ENCODE results near the gene PSKH1.
A peak's percentile ranks its signal among the peaks of the same experiment; 100 is the strongest.

Gene PSKH1

DNA sequence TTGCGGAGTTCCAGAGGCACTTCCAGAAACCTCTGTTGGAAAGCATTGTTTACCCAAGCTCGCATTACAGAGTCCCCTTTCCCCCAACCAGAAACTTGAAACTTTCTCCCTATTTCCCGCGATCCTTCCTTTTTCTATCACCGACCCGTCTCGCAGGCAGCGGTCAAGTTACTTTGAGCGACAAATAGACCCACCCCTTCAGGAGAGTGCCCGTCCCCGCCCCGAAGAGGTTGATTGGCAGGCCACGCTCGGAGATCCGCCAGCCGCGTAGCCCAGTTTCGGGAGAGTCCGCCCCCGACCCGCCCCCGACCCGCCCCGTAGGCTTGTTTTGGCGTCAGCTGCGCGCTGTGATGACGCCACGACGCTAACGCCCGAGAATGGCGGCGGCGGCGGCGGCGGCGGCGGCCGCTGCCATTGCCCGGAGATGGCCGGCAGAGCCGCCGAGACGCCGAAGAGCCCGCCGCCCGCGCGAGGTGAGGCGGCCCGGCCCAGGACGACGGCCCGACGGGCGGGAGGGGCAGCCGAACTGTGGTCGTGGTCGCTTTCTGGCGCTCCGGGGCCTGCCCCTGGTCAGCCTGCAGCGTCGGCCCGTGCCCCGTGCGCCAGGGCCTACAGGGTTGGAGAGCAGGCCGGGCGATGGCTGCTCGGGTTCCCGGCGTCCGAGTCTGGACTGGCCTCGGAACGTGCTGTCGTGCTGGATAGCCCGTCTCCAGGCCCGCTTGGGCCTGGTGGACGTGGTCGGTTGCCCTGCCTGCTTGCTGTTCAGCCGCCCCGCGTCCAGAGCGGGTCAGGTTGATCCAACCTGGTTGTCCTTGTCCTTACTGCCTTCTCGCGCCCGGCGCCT is at the start of gene PSKH1:
TSS of gene PSKH1 (plus strand) at position 356 of the 844 bp plus-strand sequence. CDS start 15,496 bp downstream, outside the sequence.
- Histone ChIP-seq H3K9me3 (ENCODE audit: insufficient read depth, low read depth, low read length) (no peaks in the 10 kb centered on the region), H3K79me2 (ENCODE audit: insufficient read depth, low read length) (peaks cover 39% of the 10 kb centered on the region), H2AFZ (ENCODE audit: low read length) (peak within 1 kb of the TSS; percentile 76), H3K36me3 (ENCODE audit: insufficient read depth, low read length) (no peaks in the 10 kb centered on the region), H4K20me1 (ENCODE audit: insufficient read depth, low read length, poor library complexity, severe bottlenecking) (no peaks in the 10 kb centered on the region), H3F3A (ENCODE audit: low read depth) (no peaks in the 10 kb centered on the region), H3K9ac (ENCODE audit: low read depth, low read length, poor library complexity, severe bottlenecking) (peak within 1 kb of the TSS; percentile 94), H3K9me2 (replicated peaks; ENCODE audit: low read depth, low read length) (no peaks in the 10 kb centered on the region), H3K4me2 (ENCODE audit: low read depth, low read length, poor library complexity, severe bottlenecking) (peak within 1 kb of the TSS; percentile 97), H3K4me3 (ENCODE audit: low read length, poor library complexity, severe bottlenecking) (peak within 1 kb of the TSS; percentile 85), H3K4me1 (ENCODE audit: insufficient read depth, low read length, poor library complexity, severe bottlenecking) (peaks cover 23% of the 10 kb centered on the region), H3K27me3 (ENCODE audit: insufficient read depth, low read length, poor library complexity, severe bottlenecking) (no peaks in the 10 kb centered on the region)
- no peak for TF ChIP-seq EZH2phosphoT487 (IDR thresholded peaks at IDR 0.05; ENCODE audit: borderline replicate concordance)
- TF ChIP-seq, protein P1, sequence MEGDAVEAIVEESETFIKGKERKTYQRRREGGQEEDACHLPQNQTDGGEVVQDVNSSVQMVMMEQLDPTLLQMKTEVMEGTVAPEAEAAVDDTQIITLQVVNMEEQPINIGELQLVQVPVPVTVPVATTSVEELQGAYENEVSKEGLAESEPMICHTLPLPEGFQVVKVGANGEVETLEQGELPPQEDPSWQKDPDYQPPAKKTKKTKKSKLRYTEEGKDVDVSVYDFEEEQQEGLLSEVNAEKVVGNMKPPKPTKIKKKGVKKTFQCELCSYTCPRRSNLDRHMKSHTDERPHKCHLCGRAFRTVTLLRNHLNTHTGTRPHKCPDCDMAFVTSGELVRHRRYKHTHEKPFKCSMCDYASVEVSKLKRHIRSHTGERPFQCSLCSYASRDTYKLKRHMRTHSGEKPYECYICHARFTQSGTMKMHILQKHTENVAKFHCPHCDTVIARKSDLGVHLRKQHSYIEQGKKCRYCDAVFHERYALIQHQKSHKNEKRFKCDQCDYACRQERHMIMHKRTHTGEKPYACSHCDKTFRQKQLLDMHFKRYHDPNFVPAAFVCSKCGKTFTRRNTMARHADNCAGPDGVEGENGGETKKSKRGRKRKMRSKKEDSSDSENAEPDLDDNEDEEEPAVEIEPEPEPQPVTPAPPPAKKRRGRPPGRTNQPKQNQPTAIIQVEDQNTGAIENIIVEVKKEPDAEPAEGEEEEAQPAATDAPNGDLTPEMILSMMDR (conservative IDR thresholded peaks at IDR 0.05; ENCODE audit: low read length), result no peak

DNA sequence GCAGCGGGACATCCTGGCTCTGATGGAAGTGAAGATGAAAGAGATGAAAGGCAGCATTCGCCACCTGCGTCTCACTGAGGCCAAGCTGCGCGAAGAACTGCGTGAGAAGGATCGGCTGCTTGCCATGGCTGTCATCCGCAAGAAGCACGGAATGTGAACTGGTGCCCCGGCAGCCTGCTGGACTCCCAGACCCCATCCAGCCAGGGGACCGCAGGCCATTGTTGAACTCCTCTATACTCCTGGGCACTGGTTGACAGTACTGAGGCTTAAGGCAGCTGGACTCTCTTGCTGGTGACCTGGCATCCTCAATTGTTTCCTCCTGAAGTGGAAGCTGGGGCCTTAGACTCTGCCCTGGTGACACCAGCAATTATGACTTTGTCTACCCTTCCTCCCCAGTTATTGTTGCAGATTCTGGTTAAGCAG is 49.7 kb upstream of the PSKH1 start:
- Histone ChIP-seq H3K9me2 (replicated peaks; ENCODE audit: low read depth, low read length) (no peaks in the 10 kb centered on the region), H4K20me1 (ENCODE audit: insufficient read depth, low read length, poor library complexity, severe bottlenecking) (peaks cover 27% of the 10 kb centered on the region), H3K9ac (ENCODE audit: low read depth, low read length, poor library complexity, severe bottlenecking) (peak overlapping the region; percentile 79), H3F3A (ENCODE audit: low read depth) (no peaks in the 10 kb centered on the region), H3K79me2 (ENCODE audit: insufficient read depth, low read length) (peaks cover 51% of the 10 kb centered on the region), H3K4me1 (ENCODE audit: insufficient read depth, low read length, poor library complexity, severe bottlenecking) (peaks cover 41% of the 10 kb centered on the region), H3K9me3 (ENCODE audit: insufficient read depth, low read depth, low read length) (no peaks in the 10 kb centered on the region), H3K27me3 (ENCODE audit: insufficient read depth, low read length, poor library complexity, severe bottlenecking) (peaks cover 4% of the 10 kb centered on the region), H3K4me3 (ENCODE audit: low read length, poor library complexity, severe bottlenecking) (peak overlapping the region; percentile 80), H3K4me2 (ENCODE audit: low read depth, low read length, poor library complexity, severe bottlenecking) (peak overlapping the region; percentile 88), H2AFZ (ENCODE audit: low read length) (no peak overlapping the region), H3K36me3 (ENCODE audit: insufficient read depth, low read length) (no peaks in the 10 kb centered on the region)
- TF ChIP-seq, protein P1 (conservative IDR thresholded peaks at IDR 0.05; ENCODE audit: low read length), result no peak
- no peak for TF ChIP-seq EZH2phosphoT487 (IDR thresholded peaks at IDR 0.05; ENCODE audit: borderline replicate concordance)

DNA sequence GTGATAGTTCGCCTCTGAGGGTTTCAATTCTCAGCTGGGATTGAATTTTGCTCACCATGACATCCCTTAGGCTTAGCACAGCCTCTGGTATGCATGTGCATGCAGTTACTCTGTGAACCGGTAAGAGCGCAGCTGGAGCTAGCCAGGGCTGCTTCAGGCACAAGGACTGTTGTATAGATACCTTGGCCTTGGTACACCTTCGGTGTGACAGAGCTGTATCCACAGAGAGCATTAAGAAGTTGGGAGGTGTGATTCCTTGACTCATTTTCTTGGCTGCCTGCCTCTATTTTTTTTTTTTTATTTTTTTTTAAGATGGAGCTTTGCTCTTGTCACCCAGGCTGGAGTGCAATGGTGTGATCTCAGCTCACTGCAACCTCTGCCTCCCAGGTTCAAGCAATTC is 48.6 kb upstream of the PSKH1 start:
- Histone ChIP-seq H3K4me3 (ENCODE audit: low read length, poor library complexity, severe bottlenecking) (peak overlapping the region; percentile 80), H3K36me3 (ENCODE audit: insufficient read depth, low read length) (no peaks in the 10 kb centered on the region), H2AFZ (ENCODE audit: low read length) (no peak overlapping the region), H3K9me3 (ENCODE audit: insufficient read depth, low read depth, low read length) (no peaks in the 10 kb centered on the region), H3K27me3 (ENCODE audit: insufficient read depth, low read length, poor library complexity, severe bottlenecking) (peaks cover 4% of the 10 kb centered on the region), H3K4me2 (ENCODE audit: low read depth, low read length, poor library complexity, severe bottlenecking) (peak overlapping the region; percentile 88), H3K79me2 (ENCODE audit: insufficient read depth, low read length) (peaks cover 62% of the 10 kb centered on the region), H4K20me1 (ENCODE audit: insufficient read depth, low read length, poor library complexity, severe bottlenecking) (peaks cover 32% of the 10 kb centered on the region), H3K9me2 (replicated peaks; ENCODE audit: low read depth, low read length) (no peaks in the 10 kb centered on the region), H3K4me1 (ENCODE audit: insufficient read depth, low read length, poor library complexity, severe bottlenecking) (peaks cover 46% of the 10 kb centered on the region), H3F3A (ENCODE audit: low read depth) (no peaks in the 10 kb centered on the region), H3K9ac (ENCODE audit: low read depth, low read length, poor library complexity, severe bottlenecking) (peak overlapping the region; percentile 87)
- TF ChIP-seq, protein P1 (conservative IDR thresholded peaks at IDR 0.05; ENCODE audit: low read length), result no peak
- no peak for TF ChIP-seq EZH2phosphoT487 (IDR thresholded peaks at IDR 0.05; ENCODE audit: borderline replicate concordance)

Measured in Loucy (cell line).